ENCODE measurements around the gene TXNL4A.

- TF ChIP-seq ISL1 (CRISPR knock-in tag; IDR thresholded peaks at IDR 0.05) (no peak), PATZ1 (CRISPR knock-in tag; IDR thresholded peaks at IDR 0.05; ENCODE audit: borderline replicate concordance) (no peak), ZC3H10 (CRISPR knock-in tag; IDR thresholded peaks at IDR 0.05) (no peak), POU6F1 (CRISPR knock-in tag; IDR thresholded peaks at IDR 0.05; ENCODE audit: borderline replicate concordance, low read depth) (no peak)
These were observed 45.1 kb upstream of the TXNL4A start for GRCh38 chr18:80033181-80034067.
